Measurements from ENCODE around the gene ALDH9A1.
"Not testable (repeated sequence)": the region's sequence is repeated elsewhere in the genome, so short reads cannot be mapped to it uniquely, and the experiment has no call there.

The ALDH9A1 gene

DNA sequence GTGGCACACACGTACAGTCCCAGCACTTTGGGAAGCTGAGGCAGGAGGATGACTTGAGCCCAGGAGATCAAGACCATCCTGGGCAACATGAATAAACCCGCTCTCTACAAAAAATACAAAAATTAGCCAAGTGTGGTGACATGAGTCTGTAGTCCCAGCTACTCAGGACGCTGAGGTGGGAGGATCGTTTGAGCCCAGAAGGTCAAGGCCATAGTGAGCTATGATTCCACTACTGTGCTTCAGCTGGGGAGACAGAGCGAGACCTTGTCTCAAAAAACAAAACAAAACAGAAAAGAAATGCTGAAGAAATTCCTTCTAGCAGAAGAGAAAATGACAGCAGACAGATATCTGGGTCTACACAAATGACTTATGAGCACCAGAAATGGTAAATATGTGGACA, 10.3 kb downstream of the ALDH9A1 start:
- DNase-seq (ENCODE audit: low read depth in 2 of 2, low spot score in 1 of 2), result no peak

DNA sequence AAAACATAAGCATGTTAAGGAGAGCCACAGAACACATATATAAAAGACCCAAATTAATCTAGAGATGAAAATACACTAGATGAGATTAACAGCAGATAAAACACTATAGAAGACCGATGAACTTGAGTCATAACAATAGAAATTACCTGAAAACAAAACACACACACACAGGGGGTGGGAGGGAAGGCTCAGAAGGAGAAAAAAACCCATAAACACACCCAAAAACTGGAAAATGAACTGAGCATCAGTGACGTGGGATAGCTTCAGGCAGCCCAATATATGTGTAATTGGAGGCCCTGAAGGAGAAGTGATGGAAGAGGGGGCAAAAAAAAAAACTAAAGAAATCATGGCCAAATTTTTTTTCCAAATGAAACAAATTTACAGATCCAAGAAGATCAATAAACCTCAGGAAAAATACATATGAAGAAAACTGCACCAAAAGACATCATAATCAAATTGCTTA, 11.4 kb downstream of the ALDH9A1 start:
- DNase-seq (ENCODE audit: low read depth in 2 of 2, low spot score in 1 of 2), result no peak

DNA sequence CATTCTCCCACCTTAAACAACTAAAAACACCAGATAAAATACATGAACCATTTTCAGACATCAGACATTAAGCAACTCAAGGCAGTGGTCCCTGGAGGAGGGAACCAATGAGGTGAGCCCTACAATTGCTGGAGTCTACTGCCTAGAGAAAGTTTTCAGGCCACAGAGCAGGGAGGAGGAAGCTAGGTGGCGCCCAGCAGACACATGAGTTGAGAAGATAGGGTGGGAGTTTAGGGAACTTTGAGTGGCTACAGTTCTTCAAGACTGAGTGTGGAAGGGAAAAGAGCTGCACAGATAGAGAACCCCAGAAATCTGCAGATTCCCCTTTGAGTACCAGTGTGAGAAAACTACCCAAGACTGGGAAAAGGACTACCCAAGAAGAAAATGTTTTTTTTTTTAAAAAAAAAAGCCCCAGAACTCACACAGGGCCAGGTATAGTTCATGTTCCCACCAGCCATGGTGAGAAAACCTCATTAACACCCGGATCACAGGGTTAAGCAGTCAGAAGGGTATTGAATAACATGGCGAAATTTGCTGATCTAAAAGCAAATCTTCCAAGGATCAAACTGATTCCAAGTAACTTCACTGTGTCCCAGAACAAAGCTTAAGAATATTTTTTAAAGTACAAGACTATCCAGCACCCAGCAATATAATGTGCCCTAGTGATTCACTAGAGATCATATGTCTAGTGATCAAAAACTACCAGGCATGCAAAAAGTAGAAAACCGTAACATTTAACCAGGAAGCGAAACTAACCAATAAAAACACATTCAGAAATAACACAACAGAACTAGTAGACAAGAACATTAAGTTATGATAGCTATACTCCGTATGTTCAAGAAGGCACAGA, 12.0 kb downstream of the ALDH9A1 start:
- DNase-seq (ENCODE audit: low read depth in 2 of 2, low spot score in 1 of 2), result no peak

DNA sequence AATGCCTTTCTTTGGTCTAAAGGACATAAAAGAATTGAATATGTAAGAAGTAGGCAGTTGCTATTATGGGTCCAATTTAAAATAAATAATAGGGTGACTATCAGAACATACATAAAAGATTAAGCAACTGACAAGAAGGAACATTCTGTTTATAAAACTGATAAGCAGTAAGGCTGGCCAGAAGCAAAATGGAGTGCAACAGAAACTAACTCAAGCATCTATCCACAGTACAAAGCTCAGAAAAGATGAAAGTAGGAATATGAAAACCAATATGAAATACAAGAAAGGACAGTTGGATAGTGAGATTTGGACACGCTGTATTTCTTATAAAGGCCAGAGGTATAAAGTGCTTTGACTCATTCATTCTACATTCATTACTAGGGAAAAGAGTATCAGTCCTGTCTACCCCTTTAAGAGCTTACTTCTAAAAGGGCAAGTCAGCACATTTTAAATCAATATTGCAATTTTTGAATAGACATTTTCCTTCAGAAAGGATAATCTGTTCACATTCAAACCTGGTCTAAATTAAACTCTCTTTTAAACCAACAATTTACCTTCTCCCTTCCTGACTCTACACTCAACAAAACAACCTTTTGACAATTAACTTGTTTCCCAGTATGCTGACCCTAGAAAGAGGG, 14.4 kb downstream of the ALDH9A1 start:
- no peak for DNase-seq (ENCODE audit: low read depth in 2 of 2, low spot score in 1 of 2)

DNA sequence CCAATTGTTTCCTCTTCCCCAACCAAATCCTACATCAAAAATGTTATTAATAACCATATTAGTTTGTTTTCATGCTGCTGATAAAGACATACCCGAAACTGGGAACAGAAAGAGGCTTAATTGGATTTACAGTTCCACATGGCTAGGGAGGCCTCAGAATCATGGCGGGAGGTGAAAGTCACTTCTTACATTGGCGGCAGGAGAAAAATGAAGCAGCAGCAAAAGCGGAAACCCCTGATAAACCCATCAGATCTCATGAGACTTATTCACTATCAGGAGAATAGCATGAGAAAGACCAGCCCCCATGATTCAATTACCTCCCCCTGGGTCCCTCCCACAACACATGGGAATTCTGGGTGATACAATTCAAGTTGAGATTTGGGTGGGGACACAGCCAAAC, 17.6 kb downstream of the ALDH9A1 start:
- DNase-seq (ENCODE audit: low read depth in 2 of 2, low spot score in 1 of 2), result not testable (repeated sequence)

DNA sequence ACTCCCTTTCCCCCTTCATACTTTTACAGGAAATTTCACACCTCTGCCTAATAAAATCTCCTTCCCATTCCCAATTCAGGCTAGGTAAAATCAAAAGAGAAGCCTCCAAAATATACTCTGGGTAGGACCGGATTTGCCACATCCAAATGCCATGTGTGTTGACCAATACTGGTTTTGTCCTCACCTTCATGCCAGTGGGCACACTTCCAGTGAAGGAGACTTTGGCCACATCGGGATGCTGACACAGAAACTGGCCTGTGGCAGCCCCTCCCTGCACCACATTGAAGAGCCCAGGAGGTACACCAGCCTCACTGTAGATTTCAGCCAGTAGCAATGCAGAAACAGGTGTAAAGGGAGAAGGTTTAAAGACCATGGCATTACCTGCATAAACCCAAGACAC, 18.1 kb downstream of the ALDH9A1 start:
- DNase-seq (ENCODE audit: low read depth in 2 of 2, low spot score in 1 of 2), result no peak

DNA sequence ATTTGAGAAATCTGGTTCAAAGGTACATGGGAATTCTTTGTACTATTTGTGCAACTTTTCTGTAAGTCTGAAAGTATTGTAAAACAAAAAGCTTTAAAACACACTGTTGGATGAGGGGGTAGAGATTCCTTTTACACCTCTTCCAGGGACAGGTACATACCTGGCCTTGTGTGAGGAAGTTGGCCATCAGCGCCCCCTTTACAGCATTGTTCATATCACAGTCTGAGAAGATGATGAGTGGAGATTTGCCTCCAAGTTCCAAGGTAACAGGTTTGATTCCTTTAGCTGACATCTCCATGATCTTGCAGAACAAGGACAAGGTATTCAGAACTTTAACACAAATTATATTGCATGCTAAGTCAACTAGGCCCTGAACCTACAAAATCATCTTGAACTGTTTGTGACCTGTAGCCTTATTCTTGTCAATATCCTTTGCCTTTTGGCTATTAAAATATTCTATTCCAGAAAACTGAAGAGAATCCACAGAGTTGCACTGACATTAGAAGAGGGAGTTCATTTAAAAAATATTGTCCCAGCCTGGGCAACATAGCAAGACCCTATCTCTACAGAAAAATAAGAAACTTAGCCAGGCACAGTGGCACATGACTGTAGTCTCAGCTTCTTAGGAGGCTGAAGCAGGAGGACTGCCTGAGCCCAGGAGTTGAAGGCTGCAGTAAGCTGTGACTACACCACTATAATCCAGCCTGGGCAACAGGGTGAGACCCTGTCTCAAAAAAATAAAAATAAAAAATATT, 18.9 kb downstream of the ALDH9A1 start:
- no peak for DNase-seq (ENCODE audit: low read depth in 2 of 2, low spot score in 1 of 2)

DNA sequence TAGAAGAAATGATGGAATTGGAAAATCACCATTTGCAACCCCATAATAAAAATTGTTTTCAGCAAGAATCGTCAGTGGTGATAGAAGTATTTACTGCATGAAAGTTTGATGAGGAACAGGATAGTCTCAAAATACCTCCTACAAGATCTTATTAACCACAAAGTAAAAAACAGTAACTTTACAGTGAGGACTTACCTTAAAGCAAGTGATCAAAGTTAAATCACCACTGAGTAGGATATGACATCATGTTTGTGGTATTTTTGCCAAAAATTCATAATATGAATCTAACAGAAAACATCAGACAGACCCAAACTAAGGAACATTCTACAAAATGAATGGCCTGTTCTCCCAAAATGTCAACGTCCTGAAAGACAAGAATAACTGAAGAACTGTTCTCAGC, 19.9 kb downstream of the ALDH9A1 start:
- DNase-seq (ENCODE audit: low read depth in 2 of 2, low spot score in 1 of 2), result no peak

DNA sequence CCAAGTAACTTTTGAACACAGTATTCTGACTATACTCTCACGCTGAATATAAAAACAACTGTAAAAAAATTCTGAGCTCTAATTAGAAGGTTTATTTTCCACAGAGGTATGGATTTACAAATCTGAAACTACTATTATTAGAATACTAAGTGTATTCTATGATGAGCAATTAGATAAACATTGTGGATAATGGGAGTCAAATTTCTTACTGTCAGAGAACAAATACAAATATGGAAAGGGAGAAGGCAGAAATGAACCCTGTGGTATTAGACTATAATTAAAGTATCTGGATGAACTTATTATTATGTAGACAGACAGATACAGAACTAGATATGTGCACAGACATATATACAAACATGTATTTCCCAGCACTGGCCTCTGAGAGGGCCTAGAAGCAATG, 22.6 kb downstream of the ALDH9A1 start:
- no peak for DNase-seq (ENCODE audit: low read depth in 2 of 2, low spot score in 1 of 2)

DNA sequence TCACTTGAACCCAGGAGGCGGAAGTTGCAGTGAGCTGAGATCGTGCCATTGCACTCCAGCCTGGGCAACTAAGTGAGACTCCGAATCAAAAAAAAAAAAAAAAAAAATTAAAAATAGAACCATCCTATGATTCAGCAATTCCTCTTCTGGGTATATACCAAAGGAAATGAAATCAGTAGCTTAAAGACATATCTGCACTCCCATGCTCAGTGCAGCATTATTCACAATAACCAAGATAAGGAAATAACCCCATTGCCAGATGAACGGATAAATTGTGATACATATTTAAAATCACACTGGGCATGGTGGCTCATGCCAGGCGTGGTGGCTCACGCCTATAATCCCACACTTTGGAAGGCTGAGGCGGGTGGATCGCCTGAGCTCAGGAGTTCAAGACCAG, 23.8 kb downstream of the ALDH9A1 start:
- no peak for DNase-seq (ENCODE audit: low read depth in 2 of 2, low spot score in 1 of 2)

DNA sequence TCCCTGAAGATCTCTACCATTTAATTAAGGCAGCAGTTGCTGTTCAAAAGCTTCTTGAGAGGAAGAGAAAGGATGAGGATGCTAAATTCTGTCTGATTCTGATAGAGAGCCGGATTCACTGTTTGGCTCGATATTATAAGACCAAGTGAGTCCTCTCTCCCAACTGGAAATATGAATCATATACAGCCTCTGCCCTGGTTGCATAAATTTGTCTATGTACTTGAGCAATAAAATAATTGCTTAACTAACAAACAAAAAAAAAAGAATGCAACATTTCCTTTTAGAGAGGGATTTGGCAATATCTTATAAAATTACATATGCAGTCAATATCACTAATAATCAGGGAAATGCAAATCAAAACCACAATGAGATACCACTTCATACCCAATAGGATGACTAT, 26.8 kb downstream of the ALDH9A1 start:
- DNase-seq (ENCODE audit: low read depth in 2 of 2, low spot score in 1 of 2), result no peak

DNA sequence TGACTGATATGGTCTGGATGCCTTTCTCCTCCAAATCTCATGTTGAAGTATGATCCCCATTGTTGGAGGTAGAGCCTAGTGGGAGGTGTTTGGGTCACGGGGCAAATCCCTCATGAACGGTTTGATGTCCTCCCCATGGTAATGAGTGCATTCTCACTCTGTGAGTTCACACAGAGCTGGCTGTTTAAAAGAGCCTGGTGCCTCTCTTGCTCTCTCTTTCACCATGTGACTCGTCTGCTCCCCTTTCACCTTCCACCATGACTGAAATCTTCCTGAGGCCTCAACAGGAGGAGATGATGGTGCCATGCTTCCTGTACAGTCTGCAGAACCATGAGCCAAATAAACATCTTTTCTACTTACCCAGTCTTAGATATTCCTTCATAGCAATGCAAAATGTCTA, 30.2 kb downstream of the ALDH9A1 start:
- DNase-seq (ENCODE audit: low read depth in 2 of 2, low spot score in 1 of 2), result no peak

DNA sequence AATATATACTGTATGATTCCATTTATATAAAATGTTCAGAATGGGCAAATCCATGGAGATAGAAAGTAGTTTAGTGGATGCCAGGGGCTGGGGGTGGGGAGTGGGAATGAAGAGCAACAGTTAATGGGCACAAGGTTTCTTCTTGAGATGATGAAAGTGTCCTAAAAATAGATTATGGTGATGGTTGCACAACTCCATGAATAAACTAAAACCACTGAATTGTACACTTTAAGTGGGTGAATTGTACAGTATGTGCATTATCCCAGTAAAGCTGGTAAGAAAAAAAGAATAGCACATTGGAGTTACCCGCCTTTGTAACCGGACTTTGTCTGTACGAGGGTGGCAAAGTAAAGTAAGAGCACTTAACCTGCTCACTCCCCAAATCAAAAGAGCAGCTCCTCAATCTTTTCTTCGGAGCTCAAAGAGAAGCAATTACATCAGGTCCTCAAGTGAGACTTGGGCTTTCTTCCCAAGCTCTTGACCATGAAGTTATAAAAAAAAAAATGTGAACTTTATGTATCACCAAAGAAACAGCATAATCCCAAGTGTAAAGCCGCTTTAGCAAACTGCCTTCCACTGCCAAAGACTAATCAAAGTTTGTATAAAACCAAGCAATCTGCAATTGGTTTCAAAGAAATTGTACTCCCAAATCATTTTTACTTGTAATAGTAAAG, 32.1 kb downstream of the ALDH9A1 start:
- no peak for DNase-seq (ENCODE audit: low read depth in 2 of 2, low spot score in 1 of 2)

DNA sequence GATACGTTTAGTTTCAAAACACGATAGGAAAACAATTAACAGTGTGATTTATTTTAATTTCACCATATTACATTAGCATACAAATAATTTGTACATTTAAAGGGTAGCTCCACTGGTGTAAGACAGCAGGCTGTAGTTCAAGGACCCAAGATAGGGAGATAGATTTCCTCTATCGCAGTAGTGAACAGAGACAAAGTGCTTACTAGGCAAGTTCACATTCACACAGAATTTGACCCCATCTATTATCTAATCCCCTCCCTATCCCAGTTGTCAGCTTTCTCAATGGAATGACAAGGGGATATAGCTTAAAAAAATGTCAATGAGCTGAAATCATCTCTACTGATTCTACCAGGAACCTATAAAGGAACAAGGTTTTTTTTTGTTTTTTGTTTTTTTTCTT, 36.2 kb downstream of the ALDH9A1 start:
- DNase-seq (ENCODE audit: low read depth in 2 of 2, low spot score in 1 of 2), result no peak

DNA sequence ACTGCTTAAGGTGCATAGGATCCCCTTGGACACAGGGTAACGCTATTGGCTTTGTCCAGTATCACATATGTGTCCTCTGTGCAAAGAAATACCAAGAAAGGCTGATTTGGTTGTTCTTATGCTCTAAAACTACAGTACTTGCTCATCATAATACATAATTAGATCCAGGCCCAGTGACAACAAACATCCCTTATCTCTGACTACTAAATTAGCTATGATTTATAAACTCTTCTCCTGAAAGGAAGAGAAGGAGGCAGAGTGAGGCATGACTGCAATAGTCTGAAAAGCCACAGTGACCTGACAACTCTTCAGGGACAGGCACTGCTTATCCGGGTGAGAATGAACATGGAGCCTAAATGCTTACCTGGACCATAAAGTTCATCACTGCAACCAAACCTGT, 36.7 kb downstream of the ALDH9A1 start:
- DNase-seq (ENCODE audit: low read depth in 2 of 2, low spot score in 1 of 2), result no peak

DNA sequence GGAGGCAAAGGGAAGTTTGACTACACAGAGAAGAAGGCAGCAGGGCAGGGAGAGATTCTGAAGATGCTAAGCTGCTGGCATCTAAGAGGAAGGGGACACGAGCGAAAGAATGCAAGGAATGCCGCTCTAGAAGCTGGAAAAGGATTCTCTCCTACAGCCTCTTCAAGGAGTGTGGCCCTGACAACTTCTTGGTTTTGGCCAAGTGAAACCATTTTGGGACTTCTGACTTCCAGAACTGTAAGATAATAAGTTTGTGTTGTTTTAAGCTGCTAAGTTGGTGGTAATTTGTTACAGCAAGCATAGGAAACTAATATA, 38.8 kb downstream of the ALDH9A1 start:
- DNase-seq (ENCODE audit: low read depth in 2 of 2, low spot score in 1 of 2), result no peak

DNA sequence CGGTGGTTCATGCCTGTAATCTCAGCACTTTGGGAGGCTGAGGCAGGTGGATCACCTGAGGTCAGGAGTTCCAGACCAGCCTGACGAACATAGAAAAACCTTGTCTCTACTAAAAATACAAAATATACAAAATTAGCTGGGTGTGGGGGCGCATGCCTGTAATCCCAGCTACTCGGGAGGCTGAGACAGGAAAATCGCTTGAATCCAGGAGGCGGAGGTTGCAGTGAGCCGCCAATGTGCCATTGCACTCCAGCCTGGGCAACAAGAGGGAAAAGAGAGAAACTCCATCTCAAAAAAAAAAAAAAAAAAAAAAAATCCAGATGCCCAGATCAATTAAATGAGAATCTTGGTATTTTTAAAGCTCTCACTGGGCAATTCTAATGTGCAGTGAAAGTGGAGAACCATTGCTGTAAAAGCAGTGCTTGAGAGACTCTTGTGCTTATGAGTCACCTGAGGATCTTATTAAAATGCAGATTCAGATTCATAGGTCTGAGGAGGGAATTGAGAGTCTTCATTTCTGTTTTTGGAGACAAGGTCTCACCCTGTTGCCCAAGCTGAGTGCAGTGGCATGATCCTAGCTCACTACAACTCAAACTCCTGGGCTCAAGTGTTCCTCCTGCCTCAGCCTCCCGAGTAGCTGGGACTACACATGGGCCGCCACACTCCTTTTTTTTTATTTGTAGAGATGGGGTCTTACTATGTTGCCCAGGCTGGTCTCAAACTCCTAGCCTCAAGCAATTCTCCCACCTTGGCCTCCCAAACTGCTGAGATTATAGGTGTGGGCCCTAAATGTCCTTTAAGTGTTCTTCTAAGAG, 39.4 kb downstream of the ALDH9A1 start:
- not testable (repeated sequence) for DNase-seq (ENCODE audit: low read depth in 2 of 2, low spot score in 1 of 2)

DNA sequence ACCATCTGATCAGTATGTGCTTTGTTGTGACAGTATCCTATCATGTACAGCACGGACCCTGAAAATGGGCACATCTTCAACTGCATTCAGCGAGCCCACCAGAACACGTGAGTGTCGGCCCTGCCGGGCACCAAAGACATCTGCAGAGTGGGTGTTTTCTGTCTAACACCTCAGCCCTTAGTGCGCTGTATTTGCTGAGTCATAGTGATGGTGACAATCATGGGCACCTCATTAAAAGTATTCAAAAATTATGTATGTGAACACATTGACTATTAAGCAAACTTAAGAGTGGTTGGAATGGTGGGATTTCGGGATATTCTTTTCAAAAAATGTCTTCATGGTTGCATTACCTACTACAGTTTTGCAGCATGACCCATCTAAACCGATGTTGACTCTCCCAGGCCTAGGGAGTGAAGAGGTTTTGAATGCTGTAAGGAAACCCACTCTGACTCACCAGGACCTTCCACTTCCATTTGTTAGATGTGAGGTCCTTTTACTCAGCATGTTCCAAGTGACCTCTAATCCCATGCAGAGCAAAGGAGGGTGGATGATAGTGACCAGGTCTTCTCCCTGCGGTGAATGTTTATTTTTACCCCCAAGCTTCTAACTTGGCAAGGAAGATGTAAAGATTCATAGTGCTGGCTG, 47.3 kb downstream of the ALDH9A1 start:
- DNase-seq (ENCODE audit: low read depth in 2 of 2, low spot score in 1 of 2), result no peak

DNA sequence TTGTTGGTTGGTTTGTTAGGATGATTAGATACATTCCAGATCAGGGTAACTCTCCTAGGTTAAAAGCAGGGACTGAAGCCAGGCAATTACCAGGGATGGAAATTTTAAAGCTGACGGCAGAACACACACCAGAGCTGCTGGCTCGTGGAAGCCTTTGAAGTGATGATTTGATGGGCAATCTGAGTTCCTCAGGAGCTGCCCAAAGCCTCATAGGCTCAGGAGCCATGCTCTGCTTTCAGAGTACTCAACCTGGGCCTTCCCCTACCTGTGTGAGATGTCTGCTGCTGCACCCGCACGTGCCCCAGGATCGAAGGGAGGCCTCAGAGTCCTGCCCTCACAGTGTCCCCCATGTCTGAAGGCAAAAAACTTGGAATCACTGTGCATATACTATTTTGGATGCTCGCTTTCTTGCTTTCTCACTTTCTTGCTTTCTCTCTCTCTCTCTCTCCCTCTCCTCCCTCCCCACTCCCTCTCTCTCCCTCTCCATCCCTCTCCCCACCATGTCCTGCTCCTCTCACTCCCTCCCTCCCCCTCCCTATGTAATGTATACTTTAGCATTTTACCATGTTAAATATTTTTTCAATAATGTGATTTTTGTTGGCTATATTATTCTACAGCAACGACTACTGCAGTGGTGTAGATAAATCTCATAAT, 49.3 kb downstream of the ALDH9A1 start:
- no peak for DNase-seq (ENCODE audit: low read depth in 2 of 2, low spot score in 1 of 2)

DNA sequence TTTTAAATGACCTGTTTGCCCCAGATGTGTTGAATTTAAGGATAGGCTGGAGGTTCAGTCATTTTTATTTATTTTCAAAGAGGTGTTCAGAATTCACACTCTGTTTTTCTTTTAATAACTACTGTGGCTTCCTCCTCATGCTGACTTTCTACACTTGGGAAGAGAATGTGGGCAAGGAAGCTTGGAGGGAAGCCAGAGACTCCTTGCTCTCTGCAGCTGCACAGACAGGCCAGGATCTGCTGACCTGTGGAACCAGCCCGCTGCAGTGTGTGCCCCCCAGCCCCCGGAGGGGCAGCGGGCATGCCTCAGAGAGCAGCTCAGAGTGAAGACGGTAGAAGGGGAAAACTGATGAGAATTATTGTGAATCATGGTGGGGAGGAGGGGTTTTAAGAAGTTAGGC, 50.4 kb downstream of the ALDH9A1 start:
- no peak for DNase-seq (ENCODE audit: low read depth in 2 of 2, low spot score in 1 of 2)

Measured in stimulated activated CD8-positive, alpha-beta memory T cell treated with anti-CD3 and anti-CD28 coated beads, Interleukin-4, amount 100 ng/mL, for 4 hours (primary cell).